GM12892 (cell line): ENCODE results near the gene TUT7.

ENCODE experiments used
- POLR2A ChIP-seq: IDR thresholded peaks from 2 replicates; pipeline ENCODE4 v1.6.1; 2011; ENCODE audit warnings: low read depth, low read length, control low read depth
- POLR2AphosphoS5 ChIP-seq: IDR thresholded peaks from 2 replicates; pipeline ENCODE4 v1.6.1; 2011; ENCODE audit warnings: low read depth, low read length, control low read depth
- TAF1 ChIP-seq: IDR thresholded peaks from 2 replicates; pipeline ENCODE4 v1.6.1; 2011; ENCODE audit warnings: low read depth, mild to moderate bottlenecking, control low read depth, low read length, borderline replicate concordance

DNA sequence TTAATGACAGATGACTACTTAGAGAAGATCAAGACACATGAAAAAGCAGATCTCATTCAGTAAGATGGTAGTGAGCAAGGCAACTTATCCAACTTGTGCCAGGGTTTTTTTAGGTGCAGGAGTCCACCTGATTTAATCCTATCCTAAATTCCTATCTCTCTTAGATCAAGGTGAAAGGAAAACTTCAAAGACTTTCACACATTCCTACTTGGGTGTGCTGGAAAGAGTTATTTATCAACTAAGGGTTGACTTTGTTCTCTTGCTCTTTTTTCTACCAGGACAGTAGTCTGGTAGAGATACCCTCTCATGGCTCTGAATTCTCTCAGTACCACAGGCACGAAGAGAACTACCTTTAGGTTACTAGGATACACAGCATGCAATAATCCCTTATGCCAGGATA lies 18.2 kb downstream of the TUT7 start:
- TF ChIP-seq POLR2AphosphoS5, result 0 out of 2 replicates have a peak, but pooled peaks have one; percentile 4
- no peak for TF ChIP-seq POLR2A
- TF ChIP-seq TAF1, result no peak
